Measurements from ENCODE around the gene ARHGEF11. TPM values are rescaled to one million over a fixed set of nuclear protein-coding genes. Genes with fewer than 3 reads are reported as not detected.

Gene ARHGEF11
- total RNA-seq, 1 donor from 2014 or later, result 29.1 TPM

GRCh38 chr1:156906206-156906906 is 139.2 kb downstream of the ARHGEF11 start:
- H3K9me3 ChIP-seq (replicated peaks), result no peaks in the 10 kb centered on the region
- no peak for TF ChIP-seq CTCF (IDR thresholded peaks at IDR 0.05; ENCODE audit: borderline replicate concordance)
- DNase-seq, result no peak
- peaks cover 73% of the 10 kb centered on the region for H3K4me1 ChIP-seq
- H3K27ac ChIP-seq (replicated peaks), result no peak overlapping the region
- H3K4me3 ChIP-seq, result no peak overlapping the region
- H3K27me3 ChIP-seq (ENCODE audit: low read depth), result peaks cover 40% of the 10 kb centered on the region
- H3K36me3 ChIP-seq, result peaks cover 47% of the 10 kb centered on the region
- intact Hi-C loops (cut with micrococcal nuclease), result no loop called here

- DNase-seq, result no peak
- Histone ChIP-seq H3K36me3 (peaks cover 46% of the 10 kb centered on the region), H3K4me3 (no peak overlapping the region), H3K27me3 (ENCODE audit: low read depth) (peaks cover 41% of the 10 kb centered on the region), H3K4me1 (peaks cover 80% of the 10 kb centered on the region), H3K9me3 (replicated peaks) (no peaks in the 10 kb centered on the region), H3K27ac (replicated peaks) (no peak overlapping the region)
- no peak for TF ChIP-seq CTCF (IDR thresholded peaks at IDR 0.05; ENCODE audit: borderline replicate concordance)
- intact Hi-C loops (cut with micrococcal nuclease), result no loop called here
Measured at GRCh38 chr1:156905651-156906050, 139.9 kb downstream of the ARHGEF11 start.

- no peak for DNase-seq
- peaks cover 43% of the 10 kb centered on the region for H3K36me3 ChIP-seq
- peaks cover 36% of the 10 kb centered on the region for H3K27me3 ChIP-seq (ENCODE audit: low read depth)
- H3K9me3 ChIP-seq (replicated peaks), result no peaks in the 10 kb centered on the region
- H3K4me3 ChIP-seq, result no peak overlapping the region
- peaks cover 85% of the 10 kb centered on the region for H3K4me1 ChIP-seq
- H3K27ac ChIP-seq (replicated peaks), result no peak overlapping the region
- intact Hi-C loops (cut with micrococcal nuclease), result no loop called here
- no peak for TF ChIP-seq CTCF (IDR thresholded peaks at IDR 0.05; ENCODE audit: borderline replicate concordance)
Measured at GRCh38 chr1:156905176-156905575, 140.4 kb downstream of the ARHGEF11 start.

- intact Hi-C loops (cut with micrococcal nuclease), result no loop called here
- peaks cover 93% of the 10 kb centered on the region for H3K4me1 ChIP-seq
- H3K9me3 ChIP-seq (replicated peaks), result no peaks in the 10 kb centered on the region
- TF ChIP-seq CTCF (IDR thresholded peaks at IDR 0.05; ENCODE audit: borderline replicate concordance), result no peak
- H3K27ac ChIP-seq (replicated peaks), result peak overlapping the region; percentile 50
- H3K36me3 ChIP-seq, result peaks cover 36% of the 10 kb centered on the region
- H3K27me3 ChIP-seq (ENCODE audit: low read depth), result peaks cover 35% of the 10 kb centered on the region
- peak overlapping the region; percentile 30 for H3K4me3 ChIP-seq
- DNase-seq, result no peak
Measured at GRCh38 chr1:156904187-156904959, 141.2 kb downstream of the ARHGEF11 start.

- H3K4me1 ChIP-seq, result peaks cover 97% of the 10 kb centered on the region
- intact Hi-C loops (cut with micrococcal nuclease), result no loop called here
- H3K36me3 ChIP-seq, result peaks cover 30% of the 10 kb centered on the region
- DNase-seq, result no peak
- no peak for TF ChIP-seq CTCF (IDR thresholded peaks at IDR 0.05; ENCODE audit: borderline replicate concordance)
- no peaks in the 10 kb centered on the region for H3K9me3 ChIP-seq (replicated peaks)
- H3K4me3 ChIP-seq, result peak overlapping the region; percentile 30
- H3K27me3 ChIP-seq (ENCODE audit: low read depth), result peaks cover 35% of the 10 kb centered on the region
- peak overlapping the region; percentile 50 for H3K27ac ChIP-seq (replicated peaks)
Measured at GRCh38 chr1:156903328-156904091, 142.0 kb downstream of the ARHGEF11 start.
